ENCODE measurements around the gene DZIP3. TPM values are rescaled to one million over a fixed set of nuclear protein-coding genes. Genes with fewer than 3 reads are reported as not detected.

Gene DZIP3
- polyA plus RNA-seq, 1 donor (not counting 4 experiments of a cell fraction or from before 2014, with no cell fraction given) = 3.9 TPM

DNA sequence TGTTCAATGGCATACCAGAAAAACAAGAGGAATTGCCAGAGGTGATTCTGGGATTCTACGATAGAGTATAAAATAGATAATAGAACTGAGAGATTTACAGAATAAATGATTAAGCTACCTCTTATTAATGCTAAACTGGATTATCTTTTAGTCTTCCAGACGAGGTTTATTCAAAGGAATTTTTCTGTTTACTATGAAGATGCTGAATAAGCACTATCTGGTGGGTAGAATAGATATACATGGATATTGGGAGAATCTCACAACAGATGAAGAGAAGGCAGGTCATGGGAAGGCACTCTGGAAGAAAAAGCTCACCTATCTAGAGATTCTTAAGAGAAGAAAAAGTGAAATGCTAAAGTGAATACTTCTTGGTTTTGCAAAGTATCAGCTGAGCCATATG, 11.5 kb upstream of the DZIP3 start:
- FAIRE-seq (no peak), DNase-seq (ENCODE audit: low read depth, low spot score) (no peak)
- Histone ChIP-seq H3K4me2 (ENCODE audit: control insufficient read depth, extremely low read depth, insufficient read depth, low read depth, low read length) (no peak overlapping the region), H3K27ac (ENCODE audit: control insufficient read depth, insufficient read depth, low read length) (no peak overlapping the region), H3K27me3 (ENCODE audit: control insufficient read depth, extremely low read depth, insufficient read depth, low read length) (no peaks in the 10 kb centered on the region), H3K9ac (ENCODE audit: control insufficient read depth, extremely low read depth, insufficient read depth, low read length) (no peak overlapping the region), H3K4me1 (ENCODE audit: control insufficient read depth, extremely low read depth, insufficient read depth, low read length) (no peaks in the 10 kb centered on the region), H3K9me3 (ENCODE audit: control insufficient read depth, low read depth, low read length) (no peaks in the 10 kb centered on the region), H2AFZ (ENCODE audit: control insufficient read depth, low read length) (no peak overlapping the region), H3K36me3 (ENCODE audit: control insufficient read depth in 2 of 2, extremely low read depth in 1 of 2, insufficient read depth in 2 of 2, low read length in 2 of 2) (peaks cover 0 to 9% of the 10 kb centered on the region in 2 experiments), H3K9me1 (ENCODE audit: control insufficient read depth, extremely low read depth, insufficient read depth, low read length) (no peaks in the 10 kb centered on the region), H4K20me1 (ENCODE audit: control insufficient read depth, extremely low read depth, insufficient read depth, low read length) (no peaks in the 10 kb centered on the region), H3K4me3 (ENCODE audit: control insufficient read depth in 2 of 3, extremely low read depth in 1 of 3, insufficient read depth in 2 of 3, low read depth in 1 of 3, low read length in 3 of 3) (no peak overlapping the region), H3K79me2 (ENCODE audit: control insufficient read depth, insufficient read depth, low read length) (no peaks in the 10 kb centered on the region)
- dilution Hi-C loops (cut with MboI; ENCODE audit: extremely low pct_ligation_motif_present, low sequenced_read_pairs) = no loop called here
- no peak for TF ChIP-seq CTCF (optimal IDR thresholded peaks at IDR 0.05 in 1 of 3, IDR thresholded peaks at IDR 0.05 in 1 of 3, conservative IDR thresholded peaks at IDR 0.05 in 1 of 3; ENCODE audit: extremely low read depth in 1 of 3, insufficient read depth in 2 of 3, low read length in 3 of 3)
- no peak for TF ChIP-seq EZH2 (IDR thresholded peaks at IDR 0.05; ENCODE audit: low read length)

DNA sequence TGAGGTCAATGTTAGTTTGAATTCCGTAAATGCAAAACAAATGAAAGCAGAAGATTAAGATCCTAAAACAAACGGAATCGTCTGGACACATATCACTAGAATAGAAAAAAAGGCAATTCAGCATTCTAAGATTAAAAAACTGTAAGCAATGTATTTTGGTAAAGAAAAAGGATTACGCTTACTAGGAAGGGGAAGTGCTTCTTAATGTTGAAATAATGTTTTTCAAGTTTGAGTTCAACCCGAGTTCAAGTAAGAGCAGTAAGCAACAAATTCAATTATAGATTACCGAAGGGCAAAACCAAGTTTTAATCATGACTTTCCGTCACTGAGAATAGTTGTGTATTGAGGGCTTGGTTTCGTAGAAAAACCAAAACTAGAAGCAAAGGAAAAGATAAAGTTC, 921 bp upstream of the DZIP3 start:
- H4K20me1 ChIP-seq (ENCODE audit: control insufficient read depth, extremely low read depth, insufficient read depth, low read length) = no peaks in the 10 kb centered on the region
- H3K4me1 ChIP-seq (ENCODE audit: control insufficient read depth, extremely low read depth, insufficient read depth, low read length) = peaks cover 14% of the 10 kb centered on the region
- H3K4me3 ChIP-seq (ENCODE audit: control insufficient read depth in 2 of 3, extremely low read depth in 1 of 3, insufficient read depth in 2 of 3, low read depth in 1 of 3, low read length in 3 of 3) = peak overlapping the region; percentile 78 to 96 (median 88)
- H2AFZ ChIP-seq (ENCODE audit: control insufficient read depth, low read length) = peak overlapping the region; percentile 98
- no peak for TF ChIP-seq CTCF (optimal IDR thresholded peaks at IDR 0.05 in 1 of 3, IDR thresholded peaks at IDR 0.05 in 1 of 3, conservative IDR thresholded peaks at IDR 0.05 in 1 of 3; ENCODE audit: extremely low read depth in 1 of 3, insufficient read depth in 2 of 3, low read length in 3 of 3)
- no peak for TF ChIP-seq EZH2 (IDR thresholded peaks at IDR 0.05; ENCODE audit: low read length)
- H3K4me2 ChIP-seq (ENCODE audit: control insufficient read depth, extremely low read depth, insufficient read depth, low read depth, low read length) = peak overlapping the region; percentile 78
- no peaks in the 10 kb centered on the region for H3K36me3 ChIP-seq (ENCODE audit: control insufficient read depth in 2 of 2, extremely low read depth in 1 of 2, insufficient read depth in 2 of 2, low read length in 2 of 2)
- no peaks in the 10 kb centered on the region for H3K9me1 ChIP-seq (ENCODE audit: control insufficient read depth, extremely low read depth, insufficient read depth, low read length)
- dilution Hi-C loops (cut with MboI; ENCODE audit: extremely low pct_ligation_motif_present, low sequenced_read_pairs) = no loop called here
- H3K27me3 ChIP-seq (ENCODE audit: control insufficient read depth, extremely low read depth, insufficient read depth, low read length) = no peaks in the 10 kb centered on the region
- FAIRE-seq (no peak), DNase-seq (ENCODE audit: low read depth, low spot score) (no peak)
- H3K27ac ChIP-seq (ENCODE audit: control insufficient read depth, insufficient read depth, low read length) = peak overlapping the region; percentile 99
- peaks cover 49% of the 10 kb centered on the region for H3K79me2 ChIP-seq (ENCODE audit: control insufficient read depth, insufficient read depth, low read length)
- peak overlapping the region; percentile 96 for H3K9ac ChIP-seq (ENCODE audit: control insufficient read depth, extremely low read depth, insufficient read depth, low read length)
- no peaks in the 10 kb centered on the region for H3K9me3 ChIP-seq (ENCODE audit: control insufficient read depth, low read depth, low read length)

Measured in keratinocyte (primary cell).